Measurements from ENCODE around the gene CEBPA.

GRCh38 chr19:33323093-33323820 lies 20.9 kb upstream of the CEBPA start:
- TF ChIP-seq FOXK2 (IDR thresholded peaks at IDR 0.05) (no peak), SP1 (IDR thresholded peaks at IDR 0.05) (no peak), PKNOX1 (IDR thresholded peaks at IDR 0.05) (no peak)
